Endothelial cell (in vitro differentiated cells): ENCODE measurements around the gene FOXJ3. TPM values are rescaled to one million over a fixed set of nuclear protein-coding genes. Genes with fewer than 3 reads are reported as not detected.

ENCODE experiments used
- DNase-seq: peaks from one replicate; pipeline ENCODE4 v3.0.0; 2021; ENCODE audit warnings: low spot score
- H3K27ac Mint-ChIP-seq: one replicate; pipeline ENCODE4 v1.8.0; 2021; ENCODE audit warnings: mixed read lengths, inconsistent platforms; ENCODE audit not compliant: unreplicated experiment
- H3K27me3 Mint-ChIP-seq: one replicate; pipeline ENCODE4 v1.8.0; 2021; ENCODE audit warnings: mild to moderate bottlenecking, moderate library complexity, mixed read lengths, inconsistent platforms; ENCODE audit not compliant: unreplicated experiment
- H3K36me3 Mint-ChIP-seq: one replicate; pipeline ENCODE4 v1.8.0; 2021; ENCODE audit warnings: mild to moderate bottlenecking, low read depth, mixed read lengths, inconsistent platforms; ENCODE audit not compliant: unreplicated experiment
- H3K4me1 Mint-ChIP-seq: one replicate; pipeline ENCODE4 v1.8.0; 2021; ENCODE audit warnings: mild to moderate bottlenecking, mixed read lengths, inconsistent platforms; ENCODE audit not compliant: unreplicated experiment
- H3K4me3 Mint-ChIP-seq: one replicate; pipeline ENCODE4 v1.8.0; 2021; ENCODE audit warnings: mild to moderate bottlenecking, mixed read lengths, inconsistent platforms; ENCODE audit not compliant: unreplicated experiment
- H3K9me3 Mint-ChIP-seq: one replicate; pipeline ENCODE4 v1.8.0; 2021; ENCODE audit warnings: mixed read lengths, inconsistent platforms; ENCODE audit not compliant: unreplicated experiment
- total RNA-seq: library from RNA; stranded (reverse); fragmentation: NEBNext Ultra II Directional; extraction: Animal tissue kit (Norgen Biotek cat#: 25700); gene quantifications from one replicate; pipeline ENCODE4 v1.2.1, GENCODE V29; 2021; ENCODE audit not compliant: unreplicated experiment
- TF ChIP-seq, protein P1 (sequence below): fragments of 200-600 bp; sonication (generic); IDR thresholded peaks from one replicate; pipeline ENCODE4 v1.5.0; 2021; ENCODE audit warnings: antibody characterized with exemption; ENCODE audit not compliant: unreplicated experiment

FOXJ3 gene
- total RNA-seq, 1 donor from 2014 or later = 65.9 TPM

DNA sequence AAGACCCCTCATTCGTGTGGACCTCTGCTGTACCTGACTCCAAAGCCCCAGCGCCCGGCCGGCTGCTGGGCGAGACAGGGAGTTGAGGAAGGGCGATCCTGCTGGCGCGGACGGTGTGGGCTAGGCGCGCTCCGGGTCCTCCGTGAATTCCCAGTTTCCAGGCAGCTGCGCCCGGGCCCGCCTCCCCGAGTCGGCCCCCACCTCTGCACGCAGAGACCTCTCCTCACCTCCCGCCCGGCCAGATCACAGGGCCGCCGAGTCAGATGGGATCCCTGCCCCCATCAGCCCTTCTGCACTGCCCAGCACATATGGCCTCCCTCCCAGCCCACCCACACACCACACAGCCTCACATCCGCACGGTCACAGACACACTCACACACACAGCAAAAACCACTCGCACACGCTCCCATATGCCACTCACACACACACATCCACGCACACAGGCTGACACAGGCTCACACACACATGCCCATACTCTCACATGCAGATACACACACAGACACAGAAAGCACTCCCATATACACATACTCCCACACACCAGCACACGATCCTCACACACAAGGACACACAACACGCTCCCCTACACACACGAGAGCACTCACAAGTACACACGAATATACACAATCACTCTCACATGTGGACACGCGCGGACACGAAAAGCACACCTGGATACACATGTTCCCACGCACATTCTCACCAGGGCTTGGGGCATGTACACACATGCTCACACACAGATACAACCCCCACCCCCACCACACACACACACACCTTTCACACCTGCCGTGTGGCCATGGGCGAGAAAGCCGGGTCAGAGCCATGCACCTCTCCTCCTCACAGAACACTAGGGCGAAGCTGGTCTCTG is 189.0 kb downstream of the FOXJ3 start:
- Mint-ChIP-seq H3K9me3 (no peaks in the 10 kb centered on the region), H3K27me3 (peaks cover 5% of the 10 kb centered on the region), H3K4me3 (no peak overlapping the region), H3K36me3 (peaks cover 4% of the 10 kb centered on the region), H3K4me1 (peaks cover 8% of the 10 kb centered on the region), H3K27ac (no peak overlapping the region)
- DNase-seq = no peak
- TF ChIP-seq, protein P1, sequence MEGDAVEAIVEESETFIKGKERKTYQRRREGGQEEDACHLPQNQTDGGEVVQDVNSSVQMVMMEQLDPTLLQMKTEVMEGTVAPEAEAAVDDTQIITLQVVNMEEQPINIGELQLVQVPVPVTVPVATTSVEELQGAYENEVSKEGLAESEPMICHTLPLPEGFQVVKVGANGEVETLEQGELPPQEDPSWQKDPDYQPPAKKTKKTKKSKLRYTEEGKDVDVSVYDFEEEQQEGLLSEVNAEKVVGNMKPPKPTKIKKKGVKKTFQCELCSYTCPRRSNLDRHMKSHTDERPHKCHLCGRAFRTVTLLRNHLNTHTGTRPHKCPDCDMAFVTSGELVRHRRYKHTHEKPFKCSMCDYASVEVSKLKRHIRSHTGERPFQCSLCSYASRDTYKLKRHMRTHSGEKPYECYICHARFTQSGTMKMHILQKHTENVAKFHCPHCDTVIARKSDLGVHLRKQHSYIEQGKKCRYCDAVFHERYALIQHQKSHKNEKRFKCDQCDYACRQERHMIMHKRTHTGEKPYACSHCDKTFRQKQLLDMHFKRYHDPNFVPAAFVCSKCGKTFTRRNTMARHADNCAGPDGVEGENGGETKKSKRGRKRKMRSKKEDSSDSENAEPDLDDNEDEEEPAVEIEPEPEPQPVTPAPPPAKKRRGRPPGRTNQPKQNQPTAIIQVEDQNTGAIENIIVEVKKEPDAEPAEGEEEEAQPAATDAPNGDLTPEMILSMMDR = no peak

DNA sequence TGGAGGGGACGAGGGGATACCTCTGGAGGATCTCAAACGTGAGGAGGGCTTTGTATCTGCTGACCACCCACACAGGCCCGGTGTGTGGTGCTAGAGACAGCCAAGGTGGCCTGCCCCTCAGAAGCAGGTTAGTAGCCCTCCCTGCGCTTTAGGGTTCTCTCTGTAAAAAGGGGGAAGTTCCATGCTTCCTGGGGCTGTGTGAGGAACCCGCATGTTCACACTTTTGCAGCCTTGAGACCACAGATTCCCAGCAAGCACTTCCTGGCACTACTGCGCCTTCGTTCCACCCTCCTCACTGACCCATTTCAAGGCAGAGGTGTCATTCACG is 189.7 kb downstream of the FOXJ3 start:
- H3K9me3 Mint-ChIP-seq = no peaks in the 10 kb centered on the region
- no peak overlapping the region for H3K4me3 Mint-ChIP-seq
- H3K4me1 Mint-ChIP-seq = peaks cover 8% of the 10 kb centered on the region
- H3K27ac Mint-ChIP-seq = no peak overlapping the region
- peaks cover 4% of the 10 kb centered on the region for H3K36me3 Mint-ChIP-seq
- no peak for DNase-seq
- TF ChIP-seq, protein P1 = no peak
- peaks cover 5% of the 10 kb centered on the region for H3K27me3 Mint-ChIP-seq

DNA sequence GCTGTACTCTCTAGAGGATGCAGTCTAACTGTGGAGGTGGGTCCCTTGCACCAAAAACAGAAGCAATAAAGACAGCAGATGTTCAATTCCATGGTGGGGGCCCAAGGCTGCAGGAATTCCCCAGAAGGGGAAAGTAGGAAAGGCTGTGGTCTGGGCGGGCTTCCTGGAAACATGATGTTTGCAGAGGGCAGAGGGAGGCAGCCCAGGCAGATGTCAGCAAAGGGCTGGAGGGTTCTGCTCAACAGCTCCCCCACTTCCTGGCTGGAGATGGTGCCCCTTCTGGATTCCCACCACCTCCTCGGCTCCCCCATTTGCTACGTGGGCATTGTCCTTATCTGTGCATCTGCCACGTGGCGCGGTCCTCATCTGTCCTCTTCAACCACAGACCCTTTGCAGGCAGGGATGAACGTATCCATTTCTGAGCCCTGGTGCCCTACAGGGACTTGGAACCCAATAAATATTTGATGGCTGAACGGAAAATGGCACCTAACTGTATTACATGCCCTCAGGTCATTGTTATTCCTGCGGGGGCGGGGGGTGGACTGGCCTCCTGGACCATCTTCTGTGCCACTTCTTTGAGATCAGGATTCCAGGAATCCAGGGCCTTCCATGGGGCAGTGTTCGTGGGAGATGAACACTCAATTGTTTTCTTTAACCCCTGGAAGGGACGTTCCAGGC is 190.2 kb downstream of the FOXJ3 start:
- Mint-ChIP-seq H3K4me3 (no peak overlapping the region), H3K9me3 (no peaks in the 10 kb centered on the region), H3K27ac (no peak overlapping the region), H3K36me3 (peaks cover 4% of the 10 kb centered on the region), H3K27me3 (peaks cover 5% of the 10 kb centered on the region), H3K4me1 (peaks cover 8% of the 10 kb centered on the region)
- no peak for DNase-seq
- TF ChIP-seq, protein P1 = no peak

DNA sequence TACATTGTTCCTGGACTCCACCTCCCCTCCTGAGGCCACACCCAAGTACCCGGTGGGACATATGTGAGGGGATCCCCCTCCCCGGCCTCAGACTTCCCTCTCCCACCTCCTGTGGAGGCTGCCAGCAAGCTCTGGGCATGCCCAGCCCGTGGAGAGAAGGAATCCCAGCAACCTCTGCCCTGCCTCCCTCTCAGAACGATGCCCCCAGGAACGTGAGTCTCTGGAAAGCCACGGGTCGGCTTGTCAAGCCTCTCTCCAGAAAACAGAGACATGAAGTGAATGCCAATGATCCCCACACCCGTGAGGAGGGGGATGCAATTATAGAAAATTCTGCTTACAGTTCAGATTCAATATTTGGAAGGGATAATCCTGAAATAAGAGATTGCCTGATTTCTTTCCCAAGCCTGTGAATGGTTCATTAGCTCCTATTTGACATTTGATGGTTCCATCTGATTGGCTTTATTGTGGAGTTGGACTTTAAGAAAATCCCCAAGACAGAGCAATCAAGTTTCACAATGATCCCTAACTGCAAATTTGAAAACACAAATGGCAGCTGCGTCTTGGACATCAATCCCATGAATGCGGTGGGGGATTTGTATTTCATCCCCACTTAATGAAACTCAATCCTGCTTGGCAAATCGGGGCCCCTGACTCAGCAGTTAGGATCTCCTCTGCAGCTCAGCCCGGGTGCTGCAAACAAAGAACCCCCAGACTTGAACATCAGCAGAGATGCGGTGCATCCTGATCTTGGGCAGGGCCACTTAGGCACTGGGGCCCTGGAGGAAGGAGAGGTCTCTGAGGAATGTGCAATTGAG is 190.9 kb downstream of the FOXJ3 start:
- no peak overlapping the region for H3K27ac Mint-ChIP-seq
- peaks cover 4% of the 10 kb centered on the region for H3K36me3 Mint-ChIP-seq
- H3K4me3 Mint-ChIP-seq = no peak overlapping the region
- H3K27me3 Mint-ChIP-seq = peaks cover 5% of the 10 kb centered on the region
- peaks cover 8% of the 10 kb centered on the region for H3K4me1 Mint-ChIP-seq
- TF ChIP-seq, protein P1 = no peak
- no peaks in the 10 kb centered on the region for H3K9me3 Mint-ChIP-seq
- no peak for DNase-seq
